Measurements from ENCODE around the gene TNFRSF6B.

GRCh38 chr20:63701051-63701328 lies 4.5 kb downstream of the TNFRSF6B start:
- TF ChIP-seq CTCF (conservative IDR thresholded peaks at IDR 0.05; ENCODE audit: low read length) (no peak), EZH2phosphoT487 (IDR thresholded peaks at IDR 0.05; ENCODE audit: borderline replicate concordance, low read depth, low read length) (no peak)

Measured in OCI-LY7 (cell line).